Tibial artery (tissue), 4 donors: Measurements from ENCODE around the gene WDTC1.
A peak's percentile ranks its signal among the peaks of the same experiment; 100 is the strongest.

Source experiments
- DNase-seq, 2 donors: peaks; one replicate each; pipeline ENCODE4 v3.0.0-alpha.2; 2019
- H3K27ac ChIP-seq, 2 donors: fragments of 200-600 bp; sonication (generic) in 1 of 2; 1 replicate in 1 of 2; 2 replicates in 1 of 2; pipeline ENCODE4 v1.5.1; 2018 to 2019; ENCODE audit warnings: mild to moderate bottlenecking in 1 of 2
- H3K27me3 ChIP-seq, 2 donors: fragments of 200-600 bp; sonication (generic) in 1 of 2; one replicate each; pipeline versions ENCODE4 v1.5.1 to v1.6.0; 2016 to 2019
- H3K36me3 ChIP-seq, 3 donors: fragments of 200-600 bp; sonication (generic) in 2 of 3; one replicate each; pipeline ENCODE4 v1.5.1; 2016 to 2019; ENCODE audit warnings: mild to moderate bottlenecking in 2 of 3
- H3K4me1 ChIP-seq, 4 donors: fragments of 200-600 bp; sonication (generic) in 2 of 4; 1 replicate in 3 of 4; 2 replicates in 1 of 4; pipeline ENCODE4 v1.5.1; 2016 to 2019
- H3K4me3 ChIP-seq, 2 donors: fragments of 200-600 bp; sonication (generic) in 1 of 2; 1 replicate in 1 of 2; 2 replicates in 1 of 2; pipeline ENCODE4 v1.5.1; 2018 to 2019; ENCODE audit warnings: mild to moderate bottlenecking in 2 of 2
- H3K9me3 ChIP-seq, 3 donors: fragments of 200-600 bp; sonication (generic) in 1 of 3; one replicate each; pipeline ENCODE4 v1.5.1; 2016 to 2019
- intact Hi-C: fragments of 100-400 bp; cut with DNase I; formaldehyde crosslinking; loops from one replicate; pipeline ENCODE4 v1.15.0; 2023; ENCODE audit warnings: low total_unique reads
- TF ChIP-seq, protein P1 (sequence below), 2 experiments: fragments of 200-600 bp in 1 of 2; fragments of 450-650 bp in 1 of 2; IDR thresholded peaks; one replicate each; pipeline ENCODE4 v1.5.1; 2017 to 2019; ENCODE audit warnings: antibody characterized with exemption in 2 of 2, mild to moderate bottlenecking in 1 of 2, moderate library complexity in 1 of 2

WDTC1 gene

GRCh38 chr1:27301582-27302199 is 67.3 kb downstream of the WDTC1 start:
- DNase-seq = peak in 1 of 2 donors; percentile 35
- TF ChIP-seq, protein P1, sequence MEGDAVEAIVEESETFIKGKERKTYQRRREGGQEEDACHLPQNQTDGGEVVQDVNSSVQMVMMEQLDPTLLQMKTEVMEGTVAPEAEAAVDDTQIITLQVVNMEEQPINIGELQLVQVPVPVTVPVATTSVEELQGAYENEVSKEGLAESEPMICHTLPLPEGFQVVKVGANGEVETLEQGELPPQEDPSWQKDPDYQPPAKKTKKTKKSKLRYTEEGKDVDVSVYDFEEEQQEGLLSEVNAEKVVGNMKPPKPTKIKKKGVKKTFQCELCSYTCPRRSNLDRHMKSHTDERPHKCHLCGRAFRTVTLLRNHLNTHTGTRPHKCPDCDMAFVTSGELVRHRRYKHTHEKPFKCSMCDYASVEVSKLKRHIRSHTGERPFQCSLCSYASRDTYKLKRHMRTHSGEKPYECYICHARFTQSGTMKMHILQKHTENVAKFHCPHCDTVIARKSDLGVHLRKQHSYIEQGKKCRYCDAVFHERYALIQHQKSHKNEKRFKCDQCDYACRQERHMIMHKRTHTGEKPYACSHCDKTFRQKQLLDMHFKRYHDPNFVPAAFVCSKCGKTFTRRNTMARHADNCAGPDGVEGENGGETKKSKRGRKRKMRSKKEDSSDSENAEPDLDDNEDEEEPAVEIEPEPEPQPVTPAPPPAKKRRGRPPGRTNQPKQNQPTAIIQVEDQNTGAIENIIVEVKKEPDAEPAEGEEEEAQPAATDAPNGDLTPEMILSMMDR (IDR thresholded peaks at IDR 0.05) = no peak
- no peak overlapping the region for H3K4me3 ChIP-seq
- H3K36me3 ChIP-seq = peaks cover 44 to 93% (median 74%) of the 10 kb centered on the region in 3 donors
- no peaks in the 10 kb centered on the region for H3K27me3 ChIP-seq
- H3K4me1 ChIP-seq = peaks cover 0 to 33% (median 8%) of the 10 kb centered on the region in 4 donors
- H3K9me3 ChIP-seq = no peaks in the 10 kb centered on the region
- intact Hi-C loops = loop anchor here (2.0 to 10.0 kb wide), 3 partner anchors 53 to 303 kb away; partner anchors contain the start of genes AHDC1 and GPR3
- H3K27ac ChIP-seq = no peak overlapping the region

DNA sequence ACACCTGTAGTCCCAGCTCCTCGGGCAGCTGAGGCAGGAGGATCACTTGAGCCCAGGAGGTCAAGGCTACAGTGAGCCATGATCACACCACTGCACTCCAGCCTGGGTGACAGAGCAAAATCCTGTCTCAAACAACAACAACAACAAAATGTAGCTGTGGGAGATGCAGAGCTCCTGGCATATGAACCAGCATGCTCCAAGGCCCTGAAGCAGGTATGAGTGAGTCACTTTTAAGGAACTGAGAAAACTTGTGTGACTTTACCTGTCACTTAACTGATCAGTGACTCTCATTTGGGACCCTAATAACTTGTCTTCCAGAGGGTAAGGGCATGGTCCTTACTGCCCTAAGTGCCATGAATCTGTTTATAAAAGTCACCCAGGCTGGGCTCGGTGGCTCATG is 68.2 kb downstream of the WDTC1 start:
- TF ChIP-seq, protein P1 (IDR thresholded peaks at IDR 0.05) = no peak
- intact Hi-C loops = loop anchor here (10.0 kb wide), 2 partner anchors 52 to 302 kb away; partner anchors contain the start of gene AHDC1
- Histone ChIP-seq H3K4me1 (peaks cover 0 to 30% (median 8%) of the 10 kb centered on the region in 4 donors), H3K9me3 (no peaks in the 10 kb centered on the region), H3K27me3 (no peaks in the 10 kb centered on the region), H3K4me3 (no peak overlapping the region), H3K36me3 (peaks cover 37 to 93% (median 69%) of the 10 kb centered on the region in 3 donors), H3K27ac (no peak overlapping the region)
- no peak for DNase-seq

DNA sequence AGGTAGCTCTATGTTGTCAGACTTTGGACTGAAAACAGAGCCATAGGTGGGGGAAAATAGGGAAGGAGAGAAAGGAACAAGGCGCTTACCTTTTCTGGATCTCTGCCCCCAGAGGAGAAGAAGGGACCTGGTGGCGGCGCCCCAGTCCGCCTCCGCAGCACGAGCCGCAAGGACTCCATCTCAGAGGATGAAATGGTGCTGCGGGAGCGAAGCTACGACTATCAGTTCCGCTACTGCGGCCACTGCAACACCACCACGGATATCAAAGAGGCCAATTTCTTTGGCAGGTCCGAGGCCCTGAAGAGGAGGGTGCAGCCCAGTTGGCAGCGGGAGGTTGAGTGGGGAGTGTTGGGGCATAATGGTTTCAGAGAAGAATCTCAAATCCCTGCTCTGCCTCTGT is 69.1 kb downstream of the WDTC1 start:
- H3K27me3 ChIP-seq = no peaks in the 10 kb centered on the region
- no peaks in the 10 kb centered on the region for H3K9me3 ChIP-seq
- intact Hi-C loops = loop anchor here (10.0 kb wide), 2 partner anchors 51 to 301 kb away; partner anchors contain the start of gene AHDC1
- no peak overlapping the region for H3K4me3 ChIP-seq
- no peak for DNase-seq
- peaks cover 28 to 92% (median 60%) of the 10 kb centered on the region in 3 donors for H3K36me3 ChIP-seq
- TF ChIP-seq, protein P1 (IDR thresholded peaks at IDR 0.05) = no peak
- peaks cover 0 to 27% (median 8%) of the 10 kb centered on the region in 4 donors for H3K4me1 ChIP-seq
- no peak overlapping the region for H3K27ac ChIP-seq

DNA sequence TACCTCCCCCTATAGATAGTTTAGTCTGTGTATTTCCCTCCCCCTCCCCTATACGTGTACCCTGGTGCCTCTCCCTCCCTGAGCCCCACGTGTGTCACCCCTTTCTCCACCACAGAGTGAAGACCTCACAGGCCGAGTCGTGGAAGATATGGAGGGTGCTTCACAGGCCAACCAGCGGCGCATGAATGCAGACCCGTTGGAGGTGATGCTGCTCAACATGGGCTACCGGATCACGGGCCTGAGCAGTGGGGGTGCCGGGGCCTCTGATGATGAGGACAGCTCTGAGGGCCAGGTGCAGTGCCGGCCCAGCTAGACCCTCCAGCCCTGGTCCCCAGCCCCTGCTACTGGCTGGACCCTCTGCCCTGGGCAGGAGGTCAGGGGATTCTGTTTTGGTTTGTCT is 71.6 kb downstream of the WDTC1 start:
- Histone ChIP-seq H3K27me3 (no peaks in the 10 kb centered on the region), H3K36me3 (peaks cover 26 to 82% (median 53%) of the 10 kb centered on the region in 3 donors), H3K9me3 (no peaks in the 10 kb centered on the region), H3K4me1 (peaks cover 0 to 3% (median under 1%) of the 10 kb centered on the region in 4 donors), H3K4me3 (no peak overlapping the region), H3K27ac (no peak overlapping the region)
- intact Hi-C loops = loop anchor here (10.0 kb wide), 2 partner anchors 49 to 299 kb away; partner anchors contain the start of gene AHDC1
- DNase-seq = no peak
- TF ChIP-seq, protein P1 (IDR thresholded peaks at IDR 0.05) = no peak

DNA sequence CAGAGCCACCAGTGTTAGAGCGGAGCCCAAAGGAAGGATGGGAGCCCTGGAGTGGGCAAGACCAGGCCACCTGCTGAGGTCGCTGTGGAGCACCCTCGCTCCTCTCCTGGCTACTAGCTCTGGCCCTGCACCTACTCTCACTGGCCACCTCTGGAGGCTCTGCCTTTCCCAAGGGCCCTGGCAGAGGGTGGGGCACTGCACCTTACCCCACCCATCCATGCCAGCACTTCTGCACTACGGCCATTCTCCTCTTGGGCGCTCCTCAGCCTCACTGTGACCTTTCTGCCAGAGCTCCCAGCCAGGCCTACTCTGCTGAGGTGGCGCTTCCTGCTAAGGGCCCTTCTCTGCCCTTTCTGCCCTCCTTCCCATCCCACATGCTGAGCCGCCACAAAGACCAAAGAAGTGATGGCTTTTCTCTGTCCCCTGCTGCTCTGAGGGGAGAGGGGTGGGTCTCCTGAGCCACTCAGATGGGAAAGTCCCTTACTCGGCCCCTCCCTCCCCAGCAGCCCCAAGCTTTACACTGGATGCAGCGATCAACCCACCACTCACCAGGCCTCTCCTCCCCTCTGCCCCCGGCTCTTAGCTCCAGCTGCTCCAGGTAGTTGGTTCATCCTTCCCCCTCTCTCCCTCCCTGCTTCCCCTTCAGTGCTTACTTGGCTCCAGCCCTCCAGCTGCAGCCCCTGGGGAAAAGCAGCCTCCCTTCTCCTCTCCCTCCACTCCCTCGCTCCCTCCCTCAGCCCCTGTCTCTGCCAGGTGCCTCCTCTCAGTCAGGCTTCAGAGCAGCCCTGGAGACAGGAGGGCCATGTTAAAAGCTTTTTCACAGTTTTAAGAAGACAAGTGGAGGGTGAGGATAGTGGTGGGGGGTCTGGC is 72.7 kb downstream of the WDTC1 start:
- Histone ChIP-seq H3K4me1 (no peaks in the 10 kb centered on the region), H3K27me3 (no peaks in the 10 kb centered on the region), H3K27ac (no peak overlapping the region), H3K36me3 (peaks cover 16 to 78% (median 43%) of the 10 kb centered on the region in 3 donors), H3K9me3 (no peaks in the 10 kb centered on the region), H3K4me3 (no peak overlapping the region)
- intact Hi-C loops = loop anchor here (10.0 kb wide), 2 partner anchors 48 to 298 kb away; partner anchors contain the start of gene AHDC1
- DNase-seq = no peak
- TF ChIP-seq, protein P1 (IDR thresholded peaks at IDR 0.05) = no peak
